HL-60 (cell line): ENCODE results near the gene TRIP10.

Experiments
- TF ChIP-seq, protein P1 (sequence below): IDR thresholded peaks from 2 replicates; pipeline ENCODE4 v1.6.1; 2012; ENCODE audit warnings: low read depth; ENCODE audit not compliant: insufficient replicate concordance
- TF ChIP-seq, protein P2 (sequence below): IDR thresholded peaks from one replicate; pipeline ENCODE4 v1.5.1; 2011; ENCODE audit warnings: low read length, control low read depth, inconsistent platforms; ENCODE audit not compliant: insufficient read depth

GRCh38 chr19:6712231-6712630 is 27.2 kb upstream of the TRIP10 start:
- TF ChIP-seq, protein P1, sequence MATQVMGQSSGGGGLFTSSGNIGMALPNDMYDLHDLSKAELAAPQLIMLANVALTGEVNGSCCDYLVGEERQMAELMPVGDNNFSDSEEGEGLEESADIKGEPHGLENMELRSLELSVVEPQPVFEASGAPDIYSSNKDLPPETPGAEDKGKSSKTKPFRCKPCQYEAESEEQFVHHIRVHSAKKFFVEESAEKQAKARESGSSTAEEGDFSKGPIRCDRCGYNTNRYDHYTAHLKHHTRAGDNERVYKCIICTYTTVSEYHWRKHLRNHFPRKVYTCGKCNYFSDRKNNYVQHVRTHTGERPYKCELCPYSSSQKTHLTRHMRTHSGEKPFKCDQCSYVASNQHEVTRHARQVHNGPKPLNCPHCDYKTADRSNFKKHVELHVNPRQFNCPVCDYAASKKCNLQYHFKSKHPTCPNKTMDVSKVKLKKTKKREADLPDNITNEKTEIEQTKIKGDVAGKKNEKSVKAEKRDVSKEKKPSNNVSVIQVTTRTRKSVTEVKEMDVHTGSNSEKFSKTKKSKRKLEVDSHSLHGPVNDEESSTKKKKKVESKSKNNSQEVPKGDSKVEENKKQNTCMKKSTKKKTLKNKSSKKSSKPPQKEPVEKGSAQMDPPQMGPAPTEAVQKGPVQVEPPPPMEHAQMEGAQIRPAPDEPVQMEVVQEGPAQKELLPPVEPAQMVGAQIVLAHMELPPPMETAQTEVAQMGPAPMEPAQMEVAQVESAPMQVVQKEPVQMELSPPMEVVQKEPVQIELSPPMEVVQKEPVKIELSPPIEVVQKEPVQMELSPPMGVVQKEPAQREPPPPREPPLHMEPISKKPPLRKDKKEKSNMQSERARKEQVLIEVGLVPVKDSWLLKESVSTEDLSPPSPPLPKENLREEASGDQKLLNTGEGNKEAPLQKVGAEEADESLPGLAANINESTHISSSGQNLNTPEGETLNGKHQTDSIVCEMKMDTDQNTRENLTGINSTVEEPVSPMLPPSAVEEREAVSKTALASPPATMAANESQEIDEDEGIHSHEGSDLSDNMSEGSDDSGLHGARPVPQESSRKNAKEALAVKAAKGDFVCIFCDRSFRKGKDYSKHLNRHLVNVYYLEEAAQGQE: no peak
- TF ChIP-seq, protein P2, sequence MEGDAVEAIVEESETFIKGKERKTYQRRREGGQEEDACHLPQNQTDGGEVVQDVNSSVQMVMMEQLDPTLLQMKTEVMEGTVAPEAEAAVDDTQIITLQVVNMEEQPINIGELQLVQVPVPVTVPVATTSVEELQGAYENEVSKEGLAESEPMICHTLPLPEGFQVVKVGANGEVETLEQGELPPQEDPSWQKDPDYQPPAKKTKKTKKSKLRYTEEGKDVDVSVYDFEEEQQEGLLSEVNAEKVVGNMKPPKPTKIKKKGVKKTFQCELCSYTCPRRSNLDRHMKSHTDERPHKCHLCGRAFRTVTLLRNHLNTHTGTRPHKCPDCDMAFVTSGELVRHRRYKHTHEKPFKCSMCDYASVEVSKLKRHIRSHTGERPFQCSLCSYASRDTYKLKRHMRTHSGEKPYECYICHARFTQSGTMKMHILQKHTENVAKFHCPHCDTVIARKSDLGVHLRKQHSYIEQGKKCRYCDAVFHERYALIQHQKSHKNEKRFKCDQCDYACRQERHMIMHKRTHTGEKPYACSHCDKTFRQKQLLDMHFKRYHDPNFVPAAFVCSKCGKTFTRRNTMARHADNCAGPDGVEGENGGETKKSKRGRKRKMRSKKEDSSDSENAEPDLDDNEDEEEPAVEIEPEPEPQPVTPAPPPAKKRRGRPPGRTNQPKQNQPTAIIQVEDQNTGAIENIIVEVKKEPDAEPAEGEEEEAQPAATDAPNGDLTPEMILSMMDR: no peak
